ENCODE results near the gene ANXA6.

GRCh38 chr5:151128817-151129216, 28.8 kb downstream of the ANXA6 start:
- TF ChIP-seq CTCF (IDR thresholded peaks at IDR 0.05), result no peak
- TF ChIP-seq POLR2AphosphoS5 (IDR thresholded peaks at IDR 0.05), result no peak
- no peak for TF ChIP-seq POLR2A (IDR thresholded peaks at IDR 0.05)

All from suprapubic skin (tissue), 4 donors.